Stimulated activated CD8-positive, alpha-beta memory T cell treated with anti-CD3 and anti-CD28 coated beads, Interleukin-2, amount 100 ng/mL, for 1 hour (primary cell): ENCODE measurements around the gene ETNK1.
"Not testable (repeated sequence)": the region's sequence is repeated elsewhere in the genome, so short reads cannot be mapped to it uniquely, and the experiment has no call there.

Source experiments
- DNase-seq, 2 donors: peaks; one replicate each; pipeline ENCODE4 v3.0.0-alpha.2; 2020; ENCODE audit warnings: low read depth in 2 of 2

Gene ETNK1, protein sequence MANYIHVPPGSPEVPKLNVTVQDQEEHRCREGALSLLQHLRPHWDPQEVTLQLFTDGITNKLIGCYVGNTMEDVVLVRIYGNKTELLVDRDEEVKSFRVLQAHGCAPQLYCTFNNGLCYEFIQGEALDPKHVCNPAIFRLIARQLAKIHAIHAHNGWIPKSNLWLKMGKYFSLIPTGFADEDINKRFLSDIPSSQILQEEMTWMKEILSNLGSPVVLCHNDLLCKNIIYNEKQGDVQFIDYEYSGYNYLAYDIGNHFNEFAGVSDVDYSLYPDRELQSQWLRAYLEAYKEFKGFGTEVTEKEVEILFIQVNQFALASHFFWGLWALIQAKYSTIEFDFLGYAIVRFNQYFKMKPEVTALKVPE

DNA sequence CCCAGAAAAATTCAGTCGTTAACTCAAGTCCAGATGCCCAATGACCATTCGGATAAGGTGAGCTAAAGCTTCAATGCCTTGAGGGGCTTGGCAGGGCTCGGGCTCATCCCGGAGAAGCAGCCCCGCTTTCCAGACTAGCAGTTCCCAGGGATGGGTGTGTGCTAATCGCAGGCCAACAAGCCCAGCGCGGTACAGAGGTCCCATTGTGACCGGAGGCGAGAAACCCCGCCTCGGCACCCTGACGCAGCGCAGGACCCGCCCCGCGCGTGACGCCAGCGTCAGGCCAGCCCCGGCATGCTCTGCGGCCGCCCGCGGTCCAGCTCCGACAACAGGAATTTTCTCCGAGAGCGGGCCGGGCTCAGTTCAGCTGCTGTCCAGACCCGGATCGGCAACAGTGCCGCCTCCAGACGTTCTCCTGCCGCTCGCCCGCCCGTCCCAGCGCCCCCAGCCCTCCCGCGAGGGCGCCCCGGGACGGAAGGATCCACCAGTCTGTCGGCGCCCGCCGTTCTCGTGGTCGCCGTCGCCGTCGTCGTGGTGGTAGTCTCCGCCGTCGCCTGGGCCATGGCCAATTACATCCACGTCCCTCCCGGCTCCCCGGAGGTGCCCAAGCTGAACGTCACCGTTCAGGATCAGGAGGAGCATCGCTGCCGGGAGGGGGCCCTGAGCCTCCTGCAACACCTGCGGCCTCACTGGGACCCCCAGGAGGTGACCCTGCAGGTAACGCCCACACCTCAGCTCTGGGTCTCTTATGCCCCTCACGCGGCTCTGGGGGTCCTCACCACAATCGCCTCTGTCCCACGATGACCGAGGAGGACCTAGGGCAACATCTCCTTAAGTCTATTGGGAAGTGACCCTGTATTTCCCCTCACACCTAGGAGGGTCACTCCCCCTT, at the start of gene ETNK1:
Gene ETNK1 (plus strand): TSS at position 302 of the 892 bp plus-strand sequence. CDS start 260 bp downstream, at position 562.
- peak; percentile 70 to 72 for DNase-seq

DNA sequence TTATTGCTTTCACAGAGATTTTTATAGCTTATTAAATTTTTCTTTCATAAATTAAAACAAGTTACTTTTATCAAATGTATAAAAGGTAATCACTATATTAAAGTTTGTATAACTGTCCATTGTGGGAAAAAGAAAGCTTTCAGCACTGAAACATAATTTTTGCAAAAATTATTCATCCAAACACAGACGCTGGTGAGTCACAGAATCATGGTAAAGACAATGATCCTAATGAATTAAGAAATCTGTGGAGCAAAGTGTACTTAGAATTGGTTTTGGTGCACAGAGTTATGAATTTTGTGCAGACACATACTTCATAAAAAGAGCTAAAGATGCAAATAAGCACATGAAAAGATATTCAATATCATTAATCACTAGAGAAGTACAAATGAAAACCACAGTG, 48.9 kb upstream of the ETNK1 start:
- no peak for DNase-seq

- no peak for DNase-seq
These were observed 48.5 kb upstream of the ETNK1 start for GRCh38 chr12:22576473-22576872.

DNA sequence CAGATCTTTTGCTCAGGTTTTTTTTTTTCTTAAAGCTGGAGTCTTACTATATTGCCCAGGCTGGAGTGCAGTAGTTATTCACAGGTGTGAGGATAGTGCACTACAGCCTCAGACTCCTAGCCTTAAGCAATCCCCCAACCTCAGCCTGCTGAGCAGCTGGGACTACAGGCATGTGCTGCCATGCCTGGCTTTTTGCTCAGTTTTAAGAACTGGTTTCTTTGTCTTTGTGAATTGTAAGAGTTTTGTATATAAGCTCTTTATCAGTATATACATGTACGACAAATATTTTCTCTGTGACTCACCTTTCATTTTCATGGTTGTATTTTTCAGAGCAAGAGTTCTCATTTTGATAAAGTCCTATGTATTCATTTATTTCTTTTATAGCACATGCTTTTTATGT, 47.3 kb upstream of the ETNK1 start:
- DNase-seq, result no peak

GRCh38 chr12:22578328-22578727, 46.6 kb upstream of the ETNK1 start:
- no peak for DNase-seq

- DNase-seq, result no peak
These were observed 36.2 kb upstream of the ETNK1 start for GRCh38 chr12:22588817-22589216.

GRCh38 chr12:22593864-22594263, 31.1 kb upstream of the ETNK1 start:
- no peak for DNase-seq

DNA sequence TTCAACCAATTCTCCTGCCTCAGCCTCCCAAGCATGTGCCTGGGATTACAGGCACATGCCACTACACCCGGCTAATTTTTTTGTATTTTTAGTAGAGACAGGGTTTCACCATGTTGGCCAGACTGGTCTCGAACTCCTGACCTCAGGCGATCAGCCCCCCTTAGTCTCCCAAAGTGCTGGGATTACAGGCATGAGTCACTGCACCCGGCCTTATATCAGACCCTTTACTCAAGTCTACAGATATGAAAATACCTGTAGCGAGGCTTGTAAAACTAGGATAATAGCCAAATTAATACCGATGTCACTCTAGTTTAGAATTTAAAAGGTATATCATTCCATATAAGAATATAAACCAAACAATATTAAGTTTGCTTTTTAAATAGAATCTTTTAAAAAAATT, 27.4 kb upstream of the ETNK1 start:
- DNase-seq, result not testable (repeated sequence)

GRCh38 chr12:22598141-22598762, 26.7 kb upstream of the ETNK1 start:
- DNase-seq, result no peak

GRCh38 chr12:22598763-22599161, 26.2 kb upstream of the ETNK1 start:
- DNase-seq, result no peak

DNA sequence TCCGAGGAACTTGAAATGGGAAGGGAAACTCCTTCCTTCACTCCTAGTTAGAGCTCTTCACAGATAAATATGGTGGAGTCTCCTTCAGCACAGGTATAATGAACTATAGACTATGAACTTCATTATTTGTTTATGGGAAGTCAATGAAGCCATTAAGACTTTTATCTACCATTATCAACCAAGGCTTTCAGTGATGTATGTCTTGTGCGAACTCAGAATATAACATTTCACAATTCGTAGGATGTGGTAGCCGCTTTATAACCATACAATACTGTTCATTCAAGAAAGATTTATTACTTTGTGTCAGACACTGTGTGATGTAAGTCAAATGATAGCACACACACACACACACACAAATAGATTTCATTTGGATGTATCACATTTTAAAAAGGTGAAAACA, 24.8 kb upstream of the ETNK1 start:
- DNase-seq, result no peak

DNA sequence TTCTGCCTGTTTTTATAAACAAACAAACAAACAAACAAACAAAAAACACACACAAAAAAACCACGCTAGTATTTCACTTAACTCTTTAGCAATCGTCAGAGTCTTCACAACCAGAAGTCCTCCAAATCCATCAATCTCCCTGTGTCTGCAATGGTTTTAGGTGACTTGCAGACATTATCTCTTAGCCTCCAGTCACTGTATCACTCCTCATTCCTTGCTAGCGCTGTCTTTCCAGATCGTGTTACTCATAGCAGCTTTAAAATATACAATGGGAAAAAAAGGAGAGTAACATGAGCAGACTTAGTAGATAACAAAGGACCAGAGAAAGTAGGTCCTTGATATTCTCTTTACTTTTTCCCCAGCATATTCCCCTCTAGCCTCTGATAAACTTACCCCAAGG, 15.5 kb upstream of the ETNK1 start:
- no peak for DNase-seq

DNA sequence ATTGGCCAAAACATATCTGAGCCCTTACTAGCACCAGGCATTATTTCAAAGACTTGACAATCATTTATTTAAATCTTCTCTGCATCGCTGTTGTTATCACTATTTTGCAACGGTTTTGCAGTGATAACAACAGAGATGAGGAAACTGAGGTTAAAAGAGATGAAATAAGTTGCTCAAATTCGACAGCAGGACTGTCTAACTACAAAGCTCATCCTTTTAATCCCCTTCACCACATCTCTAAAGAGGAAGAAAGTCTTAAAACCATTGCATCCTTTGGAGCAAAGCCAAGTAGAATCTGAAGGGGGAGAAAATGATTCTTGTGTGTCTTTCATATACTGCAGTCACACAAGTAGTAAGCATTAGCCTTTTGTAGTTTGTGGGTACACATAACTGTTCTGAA, 14.8 kb upstream of the ETNK1 start:
- no peak for DNase-seq

DNA sequence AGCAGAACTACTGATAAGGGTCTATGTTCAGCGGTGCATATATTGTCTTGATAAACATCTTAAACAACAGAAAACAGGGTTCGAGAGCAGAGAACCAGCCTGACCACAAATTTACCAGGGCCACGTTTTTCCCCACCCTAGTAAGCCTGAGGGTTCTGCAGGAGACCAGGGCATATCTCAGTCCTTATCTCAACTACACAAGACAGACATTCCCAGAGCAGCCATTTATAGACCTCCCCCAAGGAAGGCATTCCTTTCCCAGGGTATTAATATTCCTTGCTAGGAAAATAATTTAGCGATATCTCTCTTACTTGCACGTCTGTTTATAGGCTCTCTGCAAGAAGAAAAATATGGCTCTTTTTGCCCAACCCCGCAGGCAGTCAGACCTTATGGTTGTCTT, 12.1 kb upstream of the ETNK1 start:
- not testable (repeated sequence) for DNase-seq

- DNase-seq, result no peak
These were observed 8.9 kb upstream of the ETNK1 start for GRCh38 chr12:22615963-22616501.

DNA sequence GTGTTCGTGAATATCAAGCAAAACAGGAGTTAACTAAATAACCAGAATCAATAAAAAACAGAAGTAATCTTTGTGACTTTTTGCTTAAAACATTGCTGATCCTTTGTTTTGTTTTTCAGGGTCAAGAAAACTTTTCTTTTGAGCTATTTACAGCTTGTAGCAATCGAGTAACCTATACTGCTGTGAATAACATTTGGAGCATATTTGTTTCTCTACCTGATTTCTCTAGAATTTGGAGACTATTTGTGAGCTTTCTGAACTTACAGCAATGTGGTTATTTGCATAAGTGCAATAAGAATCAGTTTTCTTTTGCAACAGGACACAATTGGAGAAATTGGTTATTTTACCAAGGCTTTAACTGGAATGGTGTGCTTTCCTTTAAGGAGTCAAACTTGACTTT, 7.3 kb upstream of the ETNK1 start:
- no peak for DNase-seq

DNA sequence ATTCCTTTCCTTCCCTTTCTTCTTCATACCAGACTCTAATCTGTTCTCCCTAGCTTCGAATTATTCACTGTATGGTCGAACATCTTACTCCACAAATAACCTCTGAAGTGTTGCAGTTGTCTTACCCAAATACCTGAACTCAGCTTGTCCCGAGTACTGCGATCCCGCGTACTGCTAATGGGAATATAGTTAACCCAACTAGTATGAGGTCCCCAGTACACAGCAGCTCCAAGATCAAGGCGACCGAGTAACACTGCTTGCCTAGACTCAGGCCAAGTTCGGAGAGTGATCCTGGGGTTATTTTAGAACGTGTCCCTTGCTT, 462 bp upstream of the ETNK1 start:
- no peak for DNase-seq

- no peak for DNase-seq
These were observed 857 bp downstream of the ETNK1 start for GRCh38 chr12:22625762-22626294.

GRCh38 chr12:22626406-22626805, 1.4 kb downstream of the ETNK1 start:
- DNase-seq, result no peak

GRCh38 chr12:22627371-22627770, 2.4 kb downstream of the ETNK1 start:
- no peak for DNase-seq

DNA sequence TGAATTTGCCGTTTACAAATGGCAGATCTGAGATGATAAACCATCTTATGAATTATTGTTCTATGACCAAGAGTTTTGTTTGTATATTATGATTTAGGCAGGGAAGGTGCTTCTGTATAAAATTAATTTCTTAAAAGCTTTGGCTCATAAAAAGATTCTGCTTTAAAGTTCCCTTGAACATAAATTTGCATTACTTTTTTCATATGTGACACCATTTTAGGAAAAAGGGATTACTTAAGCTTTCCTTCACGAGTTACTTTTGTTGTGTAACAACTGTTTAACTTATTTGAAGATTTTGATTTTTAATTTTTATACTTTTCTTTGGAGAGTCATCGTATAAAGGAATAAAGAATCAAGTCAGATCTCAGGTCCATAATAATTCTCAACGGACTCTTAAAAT, 3.3 kb downstream of the ETNK1 start:
- DNase-seq, result no peak

GRCh38 chr12:22631863-22632463, 7.0 kb downstream of the ETNK1 start:
- DNase-seq, result no peak
